ENCODE measurements around the gene TLE6. TPM values are rescaled to one million over a fixed set of nuclear protein-coding genes. Genes with fewer than 3 reads are reported as not detected.
"Not testable (repeated sequence)": the region's sequence is repeated elsewhere in the genome, so short reads cannot be mapped to it uniquely, and the experiment has no call there.

Gene TLE6
- polyA plus RNA-seq, 3 donors = 8.1 to 10.4 (median 8.3) TPM

DNA sequence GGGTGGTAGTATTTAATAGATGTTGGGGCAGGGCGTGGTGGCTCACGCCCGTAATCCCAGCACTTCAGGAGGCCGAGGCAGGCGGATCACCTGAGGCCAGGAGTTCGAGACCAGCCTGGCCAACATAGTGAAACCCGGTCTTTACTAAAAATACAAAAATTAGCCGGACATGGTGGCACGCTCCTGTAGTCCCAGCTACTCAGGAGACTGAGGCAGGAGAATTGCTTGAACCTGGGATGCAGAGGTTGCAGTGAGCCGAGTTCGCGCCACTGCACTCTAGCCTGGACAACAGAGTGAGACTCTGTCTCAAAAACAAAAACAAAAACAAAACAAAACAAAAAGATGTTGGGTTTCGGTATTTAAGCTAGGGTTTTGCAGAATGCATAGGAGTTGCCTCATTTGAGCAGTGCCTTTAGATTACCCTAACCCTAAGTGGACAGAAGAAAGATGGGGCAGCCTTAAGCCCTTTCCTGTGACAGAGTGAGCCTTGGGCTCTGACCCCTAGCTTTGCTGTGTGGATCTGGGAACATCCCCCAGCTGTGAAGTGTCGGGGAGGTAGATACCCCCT, 59.7 kb downstream of the TLE6 start:
- DNase-seq (ENCODE audit: extremely low read depth in 1 of 11, low read depth in 9 of 11, low spot score in 4 of 11) = not testable (repeated sequence)

DNA sequence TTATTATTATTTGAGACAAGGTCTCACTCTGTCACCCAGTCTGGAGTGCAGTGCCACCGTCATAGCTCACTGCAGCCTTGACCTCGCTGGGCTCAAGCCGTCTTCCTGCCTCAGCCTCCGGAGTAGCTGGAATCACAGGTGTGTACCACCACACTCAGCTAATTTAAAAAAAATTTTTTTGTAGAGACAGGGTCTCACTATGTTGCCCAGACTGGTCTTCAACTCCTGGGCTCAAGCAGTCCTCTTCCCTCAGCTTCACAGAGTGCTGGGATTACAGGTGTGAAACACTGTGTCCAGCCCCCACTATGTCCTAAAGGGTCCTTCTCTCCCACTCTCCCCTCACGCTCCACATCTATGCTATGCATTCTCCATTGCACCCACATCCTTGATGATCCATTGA, 60.9 kb downstream of the TLE6 start:
- DNase-seq (ENCODE audit: extremely low read depth in 1 of 11, low read depth in 9 of 11, low spot score in 4 of 11) = no peak

DNA sequence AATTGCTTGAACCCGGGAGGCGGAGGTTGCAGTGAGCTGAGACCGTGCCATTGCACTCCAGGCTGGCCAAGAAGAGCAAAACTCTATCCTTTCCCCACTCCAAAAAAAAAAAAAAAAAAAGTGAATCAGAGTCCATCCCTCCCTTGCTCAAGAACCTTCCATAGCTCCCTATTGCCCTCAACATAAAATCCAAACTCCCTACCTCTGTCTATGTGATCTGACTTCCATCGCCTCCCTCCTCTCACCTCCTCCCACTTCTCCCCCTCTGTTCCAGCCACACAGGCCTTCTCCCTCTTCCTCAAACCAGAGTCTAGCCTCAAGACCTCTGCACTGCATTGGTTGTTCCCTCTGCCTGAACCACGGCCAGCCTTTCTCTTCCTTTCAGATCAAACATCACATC, 61.8 kb downstream of the TLE6 start:
- no peak for DNase-seq (ENCODE audit: extremely low read depth in 1 of 11, low read depth in 9 of 11, low spot score in 4 of 11)

DNA sequence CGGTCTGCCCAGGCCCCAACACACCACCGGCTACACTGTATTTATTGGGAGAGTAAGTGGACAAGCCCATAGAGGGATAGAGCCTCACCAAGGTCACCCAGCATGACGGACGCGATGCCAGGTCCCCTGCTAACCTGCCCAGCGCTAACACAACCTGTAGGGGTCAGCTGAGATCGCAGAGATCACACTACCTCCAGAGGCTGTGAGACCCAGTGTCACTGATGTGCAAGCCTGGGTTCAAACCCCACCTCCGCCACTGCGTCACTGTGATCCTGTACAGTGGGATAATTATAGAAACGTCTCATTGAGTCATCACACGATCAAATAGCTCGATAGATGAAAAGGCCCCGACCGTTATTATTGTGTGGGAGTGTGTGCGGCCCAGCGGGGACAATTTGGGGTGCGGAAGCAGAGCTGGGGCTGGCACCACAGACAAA, 62.3 kb downstream of the TLE6 start:
- DNase-seq (ENCODE audit: extremely low read depth in 1 of 11, low read depth in 9 of 11, low spot score in 4 of 11) = no peak

DNA sequence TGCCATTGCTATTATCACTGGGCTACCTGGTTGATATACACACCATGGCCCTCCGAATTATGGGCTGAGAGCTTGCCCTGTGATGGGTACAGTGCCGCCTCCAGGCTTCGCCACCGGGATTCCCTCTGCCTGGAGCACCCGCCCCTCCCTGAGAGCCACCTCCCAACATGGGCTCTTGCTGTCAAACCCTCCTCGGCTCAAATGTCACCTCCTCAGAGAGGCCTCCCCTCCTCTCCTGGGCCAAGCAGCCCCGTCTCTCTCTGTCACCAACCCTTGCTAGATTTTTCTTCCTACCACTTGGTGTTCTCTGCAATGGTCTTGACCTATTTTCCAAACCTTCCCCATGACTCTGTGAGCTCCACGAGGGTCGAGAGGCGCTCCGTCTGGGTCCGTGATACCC, 64.0 kb downstream of the TLE6 start:
- DNase-seq (ENCODE audit: extremely low read depth in 1 of 11, low read depth in 9 of 11, low spot score in 4 of 11) = no peak

DNA sequence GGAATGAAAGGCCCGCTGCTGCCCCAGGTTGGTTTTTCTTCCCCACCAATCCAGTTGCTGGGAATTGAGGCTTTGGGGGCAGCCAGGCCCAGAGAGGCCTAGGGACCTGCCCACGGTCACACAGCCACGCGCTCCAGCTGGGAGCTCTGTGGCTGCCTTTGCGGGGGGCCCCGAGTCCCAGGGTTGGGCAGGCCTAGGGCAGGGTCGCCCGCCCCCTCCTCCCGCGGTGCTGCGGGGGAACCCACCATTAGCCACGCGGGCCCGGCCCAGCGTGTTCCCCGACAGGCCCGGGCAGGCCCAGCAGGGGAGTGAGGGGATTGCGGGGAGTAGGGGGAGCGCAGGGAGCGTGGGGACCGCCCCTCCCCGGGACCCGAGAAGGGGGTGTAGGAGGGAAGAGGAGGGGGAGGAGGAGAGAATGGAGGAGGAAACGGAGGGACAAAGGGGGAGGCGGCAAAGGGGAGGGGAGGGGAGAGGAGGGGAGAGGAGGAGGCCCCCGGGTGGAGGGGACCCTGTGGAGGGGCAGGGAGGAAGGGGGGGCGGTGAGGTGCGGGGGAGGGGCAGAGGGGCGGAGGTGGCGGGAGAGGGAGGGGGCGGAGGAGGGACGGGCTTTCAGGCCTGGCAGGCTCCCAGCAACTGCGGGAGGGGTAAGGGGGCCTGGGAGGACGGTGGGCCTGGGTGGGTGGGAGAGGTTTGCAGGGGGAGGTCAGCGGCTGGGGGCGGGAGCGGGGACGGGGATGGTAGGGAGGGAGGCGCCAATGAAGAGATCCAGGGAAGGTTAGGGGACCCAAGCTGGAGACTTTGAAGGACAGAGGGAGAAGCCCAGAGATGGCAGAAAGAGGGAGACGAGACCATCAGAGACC, 64.6 kb downstream of the TLE6 start:
- DNase-seq (ENCODE audit: extremely low read depth in 1 of 11, low read depth in 9 of 11, low spot score in 4 of 11) = no peak

DNA sequence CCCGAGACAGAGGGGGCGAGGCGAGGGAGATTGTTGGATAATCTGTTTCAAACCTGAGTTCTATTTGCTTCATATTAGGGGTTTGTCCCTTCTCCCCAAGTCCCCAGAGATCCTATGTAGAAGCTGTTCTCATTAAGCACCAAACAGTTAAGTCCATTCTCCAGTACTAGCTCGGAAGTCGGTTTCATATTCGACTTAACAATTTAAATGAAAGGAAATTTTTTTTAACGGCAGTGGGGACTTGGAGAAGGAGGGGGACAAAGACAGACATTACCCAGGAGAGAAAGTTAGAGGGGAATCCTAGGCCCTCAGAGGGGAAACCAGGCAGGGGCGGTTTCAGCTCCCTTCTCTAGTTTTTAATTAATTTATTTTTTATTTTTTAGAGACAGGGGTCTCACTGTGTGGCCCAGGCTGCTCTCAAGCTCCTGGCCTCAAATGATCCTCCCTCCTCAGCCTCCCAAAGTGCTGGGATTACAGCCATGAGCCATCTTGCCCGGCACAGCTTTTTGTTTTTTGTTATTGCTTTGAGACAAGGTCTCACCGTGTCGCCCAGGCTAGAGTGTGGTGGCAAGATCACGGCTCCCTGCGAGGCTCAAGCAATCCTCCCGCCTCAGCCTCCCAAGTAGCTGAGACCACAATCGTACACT, 65.4 kb downstream of the TLE6 start:
- DNase-seq (ENCODE audit: extremely low read depth in 1 of 11, low read depth in 9 of 11, low spot score in 4 of 11) = no peak

Other genes starting within 250 kb of the TLE6 start
- 10 to 100 TPM; 23.8 to 30.3 (median 26.9) TPM for gene SLC39A3, start 237.5 kb upstream of the TLE6 start, polyA plus RNA-seq (ENCODE audit: insufficient read length in 3 of 3)
- 10 to 100 TPM; 48.4 to 66.5 (median 62.8) TPM for gene SGTA, start 194.3 kb upstream of the TLE6 start, polyA plus RNA-seq (ENCODE audit: insufficient read length in 3 of 3)
- 10 to 100 TPM; 44.7 to 59.9 (median 59.8) TPM for gene THOP1, start 192.1 kb upstream of the TLE6 start, polyA plus RNA-seq (ENCODE audit: insufficient read length in 3 of 3)
- gene ZNF554, start 157.7 kb upstream of the TLE6 start, polyA plus RNA-seq (ENCODE audit: insufficient read length in 3 of 3) = 10 to 100 TPM in 2 of 3 donors, 1 to 10 TPM in 1; 8.3 to 11.3 (median 10.3) TPM
- gene ZNF555, start 136.1 kb upstream of the TLE6 start, polyA plus RNA-seq (ENCODE audit: insufficient read length in 3 of 3) = 10 to 100 TPM; 12.5 to 14.1 (median 12.5) TPM
- gene ZNF556, start 110.2 kb upstream of the TLE6 start, polyA plus RNA-seq (ENCODE audit: insufficient read length in 3 of 3) = 1 to 10 TPM in 2 of 3 donors, under 1 TPM in 1; 0.66 to 1.5 (median 1.5) TPM
- gene ZNF57, start 76.6 kb upstream of the TLE6 start, polyA plus RNA-seq (ENCODE audit: insufficient read length in 3 of 3) = 1 to 10 TPM; 6.9 to 7.6 (median 7.1) TPM
- gene ZNF77, start 32.6 kb upstream of the TLE6 start, polyA plus RNA-seq (ENCODE audit: insufficient read length in 3 of 3) = 1 to 10 TPM; 7.6 to 9.0 (median 8.2) TPM
- 10 to 100 TPM; 27.0 to 63.6 (median 39.6) TPM for gene TLE2, start 51.7 kb downstream of the TLE6 start, polyA plus RNA-seq (ENCODE audit: insufficient read length in 3 of 3)
- 100 to 1,000 TPM; 419 to 491 (median 450) TPM for gene TLE5, start 84.9 kb downstream of the TLE6 start, polyA plus RNA-seq (ENCODE audit: insufficient read length in 3 of 3)
- 10 to 100 TPM; 61.2 to 64.4 (median 61.5) TPM for gene GNA11, start 116.8 kb downstream of the TLE6 start, polyA plus RNA-seq (ENCODE audit: insufficient read length in 3 of 3)
- 1 to 10 TPM in 2 of 3 donors, under 1 TPM in 1; 0.81 to 1.6 (median 1.2) TPM for gene GNA15, start 158.5 kb downstream of the TLE6 start, polyA plus RNA-seq (ENCODE audit: insufficient read length in 3 of 3)
- gene S1PR4, start 201.2 kb downstream of the TLE6 start, polyA plus RNA-seq (ENCODE audit: insufficient read length in 3 of 3) = under 1 TPM; 0.28 to 0.56 (median 0.34) TPM
- 10 to 100 TPM; 29.5 to 48.4 (median 41.7) TPM for gene NCLN, start 208.4 kb downstream of the TLE6 start, polyA plus RNA-seq (ENCODE audit: insufficient read length in 3 of 3)
- gene CELF5, start 247.1 kb downstream of the TLE6 start, polyA plus RNA-seq (ENCODE audit: insufficient read length in 3 of 3) = 1 to 10 TPM in 1 of 3 donors, under 1 TPM in 2; 0.75 to 1.7 (median 0.82) TPM

Measured in renal cortex interstitium (tissue), 11 donors.